ENCODE results near the gene GRIK4. TPM values are rescaled to one million over a fixed set of nuclear protein-coding genes. Genes with fewer than 3 reads are reported as not detected.

GRIK4 gene
- total RNA-seq, 2 experiments from 2014 or later = not detected

GRCh38 chr11:120517390-120517761, 5.8 kb downstream of the GRIK4 start:
- Histone ChIP-seq H3K27me3 (ENCODE audit: control insufficient read depth in 1 of 2, insufficient read depth in 2 of 2, low read length in 2 of 2) (peaks cover 12 to 37% of the 10 kb centered on the region in 2 experiments), H3K9me3 (ENCODE audit: control insufficient read depth in 1 of 2, insufficient read depth in 1 of 2, low read length in 2 of 2) (no peaks in the 10 kb centered on the region), H3K4me1 (ENCODE audit: insufficient read depth, low read length) (no peaks in the 10 kb centered on the region), H3K4me3 (ENCODE audit: low read length) (no peak overlapping the region), H3K36me3 (ENCODE audit: insufficient read depth, low read length) (no peaks in the 10 kb centered on the region), H3K27ac (ENCODE audit: low read depth in 1 of 2, low read length in 2 of 2) (no peak overlapping the region)
- no peaks in the 10 kb centered on the region for H3K4me1 Mint-ChIP-seq (ENCODE audit: low read depth)
- ChIA-PET POLR2A (no interaction called here), CTCF (no interaction called here)
- H3K36me3 Mint-ChIP-seq (ENCODE audit: low read depth) = no peaks in the 10 kb centered on the region
- no peaks in the 10 kb centered on the region for H3K9me3 Mint-ChIP-seq
- H3K4me3 Mint-ChIP-seq = no peak overlapping the region
- DNase-seq (no peak), ATAC-seq (ENCODE audit: poor library complexity) (no peak)
- H3K27me3 Mint-ChIP-seq = peaks cover 66% of the 10 kb centered on the region
- intact Hi-C loops (cut with DNase I, micrococcal nuclease) = no loop called here
- TF ChIP-seq CTCF (IDR thresholded peaks at IDR 0.05) = no peak
- H3K27ac Mint-ChIP-seq = no peak overlapping the region

DNA sequence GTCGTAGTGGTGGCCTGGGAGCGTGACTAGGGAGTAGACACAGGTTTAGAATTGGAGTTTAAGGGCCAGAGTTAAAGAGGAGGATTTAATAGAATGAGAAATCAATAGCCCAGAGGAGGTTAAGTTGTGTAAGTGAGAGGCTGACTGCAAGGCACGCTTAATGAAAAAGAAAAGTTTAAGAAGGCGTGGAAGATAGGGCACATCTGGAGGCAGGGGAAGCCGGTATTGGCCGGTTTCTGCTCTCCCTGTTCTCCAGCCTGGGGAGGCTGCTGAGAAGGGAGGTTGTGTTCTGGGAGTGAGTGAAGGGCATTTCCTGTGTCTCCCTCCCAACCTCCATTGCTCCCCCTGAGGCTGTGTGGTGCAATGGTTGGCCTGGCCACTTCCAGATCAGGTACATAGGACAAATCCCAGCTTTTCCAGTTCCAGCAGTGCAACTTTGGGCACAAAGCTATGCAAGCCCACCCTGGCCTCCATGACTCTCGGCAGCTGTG, 6.3 kb downstream of the GRIK4 start:
- Histone ChIP-seq H3K9me3 (ENCODE audit: control insufficient read depth in 1 of 2, insufficient read depth in 1 of 2, low read length in 2 of 2) (no peaks in the 10 kb centered on the region), H3K27me3 (ENCODE audit: control insufficient read depth in 1 of 2, insufficient read depth in 2 of 2, low read length in 2 of 2) (peaks cover 12 to 35% of the 10 kb centered on the region in 2 experiments), H3K36me3 (ENCODE audit: insufficient read depth, low read length) (no peaks in the 10 kb centered on the region), H3K27ac (ENCODE audit: low read depth in 1 of 2, low read length in 2 of 2) (no peak overlapping the region), H3K4me3 (ENCODE audit: low read length) (no peak overlapping the region), H3K4me1 (ENCODE audit: insufficient read depth, low read length) (no peaks in the 10 kb centered on the region)
- CTCF ChIA-PET = no interaction called here
- H3K9me3 Mint-ChIP-seq = no peaks in the 10 kb centered on the region
- H3K4me3 Mint-ChIP-seq = no peak overlapping the region
- intact Hi-C loops (cut with DNase I, micrococcal nuclease) = no loop called here
- no peak overlapping the region for H3K27ac Mint-ChIP-seq
- DNase-seq (no peak), ATAC-seq (ENCODE audit: poor library complexity) (no peak)
- no peak for TF ChIP-seq CTCF (IDR thresholded peaks at IDR 0.05)
- H3K36me3 Mint-ChIP-seq (ENCODE audit: low read depth) = no peaks in the 10 kb centered on the region
- POLR2A ChIA-PET = no interaction called here
- no peaks in the 10 kb centered on the region for H3K4me1 Mint-ChIP-seq (ENCODE audit: low read depth)
- peaks cover 63% of the 10 kb centered on the region for H3K27me3 Mint-ChIP-seq

- Histone ChIP-seq H3K27me3 (ENCODE audit: control insufficient read depth in 1 of 2, insufficient read depth in 2 of 2, low read length in 2 of 2) (peaks cover 7 to 30% of the 10 kb centered on the region in 2 experiments), H3K9me3 (ENCODE audit: control insufficient read depth in 1 of 2, insufficient read depth in 1 of 2, low read length in 2 of 2) (no peaks in the 10 kb centered on the region), H3K4me3 (ENCODE audit: low read length) (no peak overlapping the region), H3K4me1 (ENCODE audit: insufficient read depth, low read length) (no peaks in the 10 kb centered on the region), H3K27ac (ENCODE audit: low read depth in 1 of 2, low read length in 2 of 2) (no peak overlapping the region), H3K36me3 (ENCODE audit: insufficient read depth, low read length) (no peaks in the 10 kb centered on the region)
- Mint-ChIP-seq H3K27me3 (peaks cover 63% of the 10 kb centered on the region), H3K36me3 (ENCODE audit: low read depth) (no peaks in the 10 kb centered on the region), H3K4me1 (ENCODE audit: low read depth) (no peaks in the 10 kb centered on the region), H3K9me3 (no peaks in the 10 kb centered on the region), H3K27ac (no peak overlapping the region), H3K4me3 (no peak overlapping the region)
- intact Hi-C loops (cut with DNase I, micrococcal nuclease) = no loop called here
- no peak for TF ChIP-seq CTCF (IDR thresholded peaks at IDR 0.05)
- DNase-seq = no peak
- no peak for ATAC-seq (ENCODE audit: poor library complexity)
- POLR2A ChIA-PET = no interaction called here
- CTCF ChIA-PET = no interaction called here
Measured at GRCh38 chr11:120518356-120518755, 6.8 kb downstream of the GRIK4 start.

Data from CD4-positive, alpha-beta T cell (primary cell).